SIG-M5 treated with dmso at 0.1 percent for 504 hours (cell line): Measurements from ENCODE around the gene GEMIN8.

Experiments
- DNase-seq: peaks from one replicate; lab custom pipeline; 2025; ENCODE audit not compliant: unreplicated experiment; lab: John Stamatoyannopoulos, UW

Gene GEMIN8

GRCh38 chrX:14017399-14017798 lies 12.3 kb downstream of the GEMIN8 start:
- DNase-seq: no peak

DNA sequence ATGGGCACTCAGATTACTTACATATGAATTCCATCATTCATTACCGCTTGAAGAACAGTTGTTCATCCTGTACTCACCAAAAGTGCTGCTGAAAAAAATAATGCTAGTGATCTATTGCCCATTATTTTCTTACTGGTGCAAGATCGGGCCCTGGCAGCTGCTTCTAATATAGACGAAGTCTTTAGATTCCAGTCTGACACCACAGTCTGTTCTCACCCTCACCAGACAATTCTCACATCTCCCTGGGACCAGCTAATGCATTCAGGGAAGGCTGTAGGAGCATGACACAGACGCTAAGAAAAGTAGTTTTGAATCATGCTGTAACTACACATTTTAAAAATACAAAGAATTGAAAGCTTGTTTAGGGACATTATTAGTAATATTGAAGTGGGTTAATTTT lies 13.8 kb downstream of the GEMIN8 start:
- no peak for DNase-seq

DNA sequence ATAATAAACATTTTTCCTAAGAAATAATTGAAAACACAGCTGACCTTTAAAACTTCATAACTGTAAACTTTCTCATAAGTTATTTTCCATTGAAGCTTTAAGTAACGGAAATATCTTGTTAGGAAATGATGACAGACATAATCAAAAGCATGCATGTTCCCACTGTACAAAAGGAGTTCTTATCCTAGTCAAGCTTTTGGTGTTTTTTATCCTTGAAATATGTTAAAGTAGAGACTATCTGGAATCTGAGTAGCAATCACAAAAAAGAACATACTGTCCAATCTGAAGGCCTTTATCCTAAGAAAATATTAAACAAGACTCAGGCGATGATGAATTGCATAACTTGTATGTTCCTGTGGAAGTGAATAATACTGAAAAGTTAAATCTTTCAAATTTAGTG lies 14.4 kb downstream of the GEMIN8 start:
- no peak for DNase-seq

- DNase-seq: no peak
Measured at GRCh38 chrX:14014526-14014925, 15.2 kb downstream of the GEMIN8 start.

DNA sequence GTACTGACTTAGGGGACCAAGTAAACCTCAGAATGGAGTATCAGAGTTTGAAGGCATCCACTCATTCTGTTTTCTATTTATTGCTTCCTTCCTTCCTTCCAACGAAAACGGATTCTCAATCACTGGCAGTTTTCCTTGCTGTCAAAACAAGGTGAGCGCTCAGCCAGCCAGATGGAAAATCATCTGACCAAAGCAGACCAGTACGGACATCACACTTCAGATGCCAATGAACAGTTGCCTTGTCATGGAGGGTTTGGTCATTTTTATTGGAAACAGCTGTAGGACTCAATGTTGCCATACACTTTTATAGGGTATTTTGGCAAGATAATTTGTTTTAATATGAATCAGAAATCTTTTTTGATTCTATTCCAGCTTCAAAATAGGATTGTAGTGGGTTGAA lies 16.6 kb downstream of the GEMIN8 start:
- no peak for DNase-seq

- DNase-seq: no peak
Measured at GRCh38 chrX:14010566-14010965, 19.1 kb downstream of the GEMIN8 start.

DNA sequence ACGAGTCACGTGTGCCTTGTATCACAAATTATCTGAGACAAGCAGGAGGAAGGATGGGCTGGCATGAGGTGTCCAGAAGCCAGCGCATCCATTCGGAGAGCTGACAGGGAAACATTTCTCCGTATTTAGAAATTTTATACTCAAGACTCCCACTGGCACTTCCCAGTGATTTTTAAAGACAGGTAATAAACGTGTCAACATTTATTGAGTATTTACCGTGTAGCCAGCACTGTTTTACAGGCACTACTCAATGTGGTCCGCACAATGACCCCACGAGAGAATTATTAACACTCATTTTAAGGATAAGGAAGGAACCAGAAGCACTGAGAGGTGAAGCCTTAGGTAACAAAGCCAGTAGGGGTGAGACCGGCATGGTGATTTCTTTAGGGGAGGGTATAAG lies 23.2 kb downstream of the GEMIN8 start:
- no peak for DNase-seq

GRCh38 chrX:14003876-14004425 lies 25.7 kb downstream of the GEMIN8 start:
- DNase-seq: no peak

GRCh38 chrX:14003028-14003427 lies 26.7 kb downstream of the GEMIN8 start:
- DNase-seq: no peak

DNA sequence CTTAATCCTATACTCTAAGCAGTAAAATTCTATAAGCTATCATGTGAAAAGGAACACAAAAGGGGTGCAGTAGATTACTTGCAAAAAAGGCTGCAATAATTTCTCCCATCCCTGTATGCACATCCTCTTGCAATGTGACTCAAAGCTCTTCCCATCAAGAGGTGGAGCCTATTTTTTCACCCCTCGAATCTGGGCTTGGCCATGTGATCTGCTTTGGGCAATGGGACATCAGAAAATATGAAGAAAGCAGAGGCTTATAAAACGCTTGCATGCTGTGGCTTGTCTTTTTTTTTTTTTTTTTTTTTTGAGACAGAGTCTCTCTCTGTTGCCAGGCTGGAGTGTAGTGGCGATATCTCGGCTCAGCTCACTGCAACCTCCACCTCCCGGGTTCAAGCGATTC lies 33.0 kb downstream of the GEMIN8 start:
- no peak for DNase-seq

- DNase-seq: no peak
Measured at GRCh38 chrX:13994536-13995080, 35.1 kb downstream of the GEMIN8 start.

DNA sequence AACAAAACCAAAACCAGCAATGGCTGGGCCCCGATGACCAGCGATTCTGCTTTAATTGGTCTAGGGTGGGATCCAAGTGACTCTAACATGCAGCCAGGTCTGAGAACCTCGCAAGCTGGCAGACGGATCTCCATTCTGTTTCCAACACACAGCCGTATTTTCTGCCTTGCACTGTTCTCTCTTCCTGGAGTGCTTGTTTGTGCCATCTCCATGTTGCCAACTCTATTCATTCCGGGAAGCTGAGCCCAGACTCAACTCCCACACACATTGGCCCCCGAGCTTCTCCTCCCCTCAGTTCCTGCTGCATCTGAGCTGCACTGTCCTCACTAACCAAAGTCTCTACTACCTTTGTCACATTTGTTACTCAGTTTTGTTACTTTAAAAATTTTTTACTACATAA lies 35.6 kb downstream of the GEMIN8 start:
- no peak for DNase-seq

GRCh38 chrX:13990126-13990800 lies 39.4 kb downstream of the GEMIN8 start:
- DNase-seq: no peak

GRCh38 chrX:13985697-13986435 lies 43.8 kb downstream of the GEMIN8 start:
- no peak for DNase-seq

DNA sequence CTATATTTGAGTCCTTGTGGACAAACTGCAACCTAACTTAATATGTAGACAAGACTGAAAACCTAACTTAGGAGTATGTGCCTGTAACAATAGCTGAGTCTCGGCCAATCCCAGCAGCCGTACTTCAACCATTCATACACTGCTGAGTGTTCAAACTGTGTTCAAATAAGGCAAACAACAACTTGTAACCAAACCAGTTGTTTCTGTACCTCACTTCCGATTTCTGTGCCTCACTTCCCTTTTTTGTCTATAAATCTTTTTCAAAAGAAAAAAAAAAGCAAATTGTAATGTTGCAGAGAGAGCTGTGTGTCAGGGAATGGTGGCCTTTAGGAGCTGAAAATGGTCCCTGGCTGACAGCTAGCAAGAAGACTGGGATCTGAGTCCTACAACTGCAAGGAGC lies 46.0 kb downstream of the GEMIN8 start:
- peak; percentile 42 for DNase-seq

- no peak for DNase-seq
Measured at GRCh38 chrX:13968198-13968597, 61.5 kb downstream of the GEMIN8 start.

DNA sequence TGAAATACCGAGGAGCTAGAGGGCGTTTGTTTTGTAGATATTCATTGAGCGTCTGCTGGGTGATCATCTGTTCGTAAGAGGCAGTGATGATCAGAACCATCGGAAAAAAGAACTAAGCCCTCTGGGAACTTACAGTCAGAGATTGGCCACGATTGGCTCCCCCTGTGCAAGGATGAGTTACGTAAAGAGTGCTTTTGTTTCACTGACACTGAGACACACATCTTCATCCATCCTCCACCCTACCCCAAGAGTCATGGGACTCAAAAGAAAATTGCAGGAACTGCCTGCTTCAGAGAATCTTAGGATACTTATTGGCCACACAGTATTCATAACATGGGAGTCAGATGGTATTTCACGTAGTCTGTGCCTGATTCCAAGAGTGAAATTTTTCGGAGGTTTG lies 62.1 kb downstream of the GEMIN8 start:
- DNase-seq: no peak

DNA sequence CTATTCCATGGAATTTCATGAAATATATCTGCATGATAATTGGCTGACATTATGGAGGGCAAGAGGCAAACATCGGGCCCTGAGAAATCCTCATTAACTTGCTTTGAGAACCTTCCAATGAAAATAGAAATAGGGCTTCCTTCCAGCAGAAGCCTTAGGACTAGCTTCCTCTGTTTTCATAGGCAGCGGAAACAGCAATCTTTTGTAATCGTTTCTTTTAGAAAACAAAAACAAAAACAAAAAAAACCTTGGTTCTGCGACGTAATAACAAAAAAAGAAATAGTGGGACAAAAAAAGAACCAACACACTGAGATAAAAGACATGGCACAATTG lies 62.9 kb downstream of the GEMIN8 start:
- DNase-seq: no peak

DNA sequence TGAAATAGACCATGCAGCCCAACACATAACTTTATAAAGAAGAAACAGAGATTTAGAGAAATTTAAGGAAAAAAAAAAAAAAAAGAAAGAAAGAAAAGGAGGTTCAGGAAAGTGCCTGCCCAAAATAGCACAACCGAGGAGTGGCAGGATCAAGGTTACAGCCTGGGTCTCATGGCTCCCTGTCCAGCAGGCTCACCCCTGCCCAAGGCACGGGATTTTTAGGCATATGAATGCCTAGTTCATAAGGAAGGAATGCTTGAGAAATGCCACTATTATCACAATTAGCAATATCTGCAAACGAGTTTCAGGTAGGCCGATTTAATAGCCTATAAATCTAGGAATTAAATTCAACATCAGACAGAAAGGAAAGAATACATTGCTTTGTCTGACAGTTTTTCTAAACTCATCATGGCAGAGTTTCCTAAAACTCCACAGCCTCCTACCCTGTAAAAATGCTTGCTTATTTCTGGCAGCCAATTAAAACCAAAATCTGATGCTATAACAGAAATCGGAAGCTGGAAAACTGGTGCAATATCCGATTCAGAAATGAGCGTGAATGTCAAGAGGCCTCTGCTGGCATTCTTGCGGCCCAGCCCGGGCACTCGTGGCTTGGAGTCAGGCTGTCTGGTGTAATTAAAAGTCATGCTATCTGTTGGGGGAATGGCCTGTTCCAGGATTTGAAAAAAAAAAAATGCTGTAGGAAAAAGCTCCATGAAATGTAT lies 63.5 kb downstream of the GEMIN8 start:
- no peak for DNase-seq

DNA sequence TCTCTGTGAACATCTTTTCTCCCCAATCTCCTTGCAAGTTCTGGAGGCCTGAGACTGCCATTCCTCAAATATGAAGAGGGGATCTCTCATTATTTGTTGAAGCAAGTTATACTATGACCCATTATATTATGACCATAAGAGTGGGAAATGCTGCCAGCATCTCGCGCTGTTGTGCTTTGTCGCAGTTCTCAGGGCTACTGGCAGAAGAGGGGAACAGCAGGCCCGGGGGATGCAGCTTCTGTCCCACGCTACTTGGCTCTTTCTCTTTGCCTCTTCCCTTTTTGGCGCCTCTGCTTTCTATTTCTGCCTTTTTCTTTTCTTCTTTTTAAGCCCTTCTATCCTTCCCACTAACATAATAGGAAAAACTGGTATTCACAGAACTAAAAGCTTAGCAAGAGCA lies 64.2 kb downstream of the GEMIN8 start:
- no peak for DNase-seq

GRCh38 chrX:13956998-13957397 lies 72.7 kb downstream of the GEMIN8 start:
- no peak for DNase-seq
